Fibroblast of mammary gland (primary cell): ENCODE results near the gene ZNF8.
A peak's percentile ranks its signal among the peaks of the same experiment; 100 is the strongest.
"Not testable (repeated sequence)": the region's sequence is repeated elsewhere in the genome, so short reads cannot be mapped to it uniquely, and the experiment has no call there.

Source experiments
- DNase-seq: peaks from one replicate; pipeline ENCODE4 v3.0.0-alpha.2; 2010; ENCODE audit warnings: low read depth
- H3K4me3 ChIP-seq: 2 replicates; pipeline ENCODE4 v1.5.1; 2011; ENCODE audit warnings: low read depth, mild to moderate bottlenecking, low read length, moderate library complexity; ENCODE audit not compliant: control insufficient read depth
- TF ChIP-seq, protein P1 (sequence below): conservative IDR thresholded peaks from 2 replicates; pipeline ENCODE4 v1.5.1; 2011; ENCODE audit warnings: low read depth, low read length, inconsistent platforms; ENCODE audit not compliant: control insufficient read depth, insufficient read depth

ZNF8 gene

GRCh38 chr19:58338336-58338735, 59.6 kb downstream of the ZNF8 start:
- no peak for DNase-seq
- TF ChIP-seq, protein P1, sequence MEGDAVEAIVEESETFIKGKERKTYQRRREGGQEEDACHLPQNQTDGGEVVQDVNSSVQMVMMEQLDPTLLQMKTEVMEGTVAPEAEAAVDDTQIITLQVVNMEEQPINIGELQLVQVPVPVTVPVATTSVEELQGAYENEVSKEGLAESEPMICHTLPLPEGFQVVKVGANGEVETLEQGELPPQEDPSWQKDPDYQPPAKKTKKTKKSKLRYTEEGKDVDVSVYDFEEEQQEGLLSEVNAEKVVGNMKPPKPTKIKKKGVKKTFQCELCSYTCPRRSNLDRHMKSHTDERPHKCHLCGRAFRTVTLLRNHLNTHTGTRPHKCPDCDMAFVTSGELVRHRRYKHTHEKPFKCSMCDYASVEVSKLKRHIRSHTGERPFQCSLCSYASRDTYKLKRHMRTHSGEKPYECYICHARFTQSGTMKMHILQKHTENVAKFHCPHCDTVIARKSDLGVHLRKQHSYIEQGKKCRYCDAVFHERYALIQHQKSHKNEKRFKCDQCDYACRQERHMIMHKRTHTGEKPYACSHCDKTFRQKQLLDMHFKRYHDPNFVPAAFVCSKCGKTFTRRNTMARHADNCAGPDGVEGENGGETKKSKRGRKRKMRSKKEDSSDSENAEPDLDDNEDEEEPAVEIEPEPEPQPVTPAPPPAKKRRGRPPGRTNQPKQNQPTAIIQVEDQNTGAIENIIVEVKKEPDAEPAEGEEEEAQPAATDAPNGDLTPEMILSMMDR: no peak
- H3K4me3 ChIP-seq: no peak overlapping the region

GRCh38 chr19:58338825-58339558, 60.2 kb downstream of the ZNF8 start:
- H3K4me3 ChIP-seq: no peak overlapping the region
- peak; percentile 18 for DNase-seq
- TF ChIP-seq, protein P1: no peak

GRCh38 chr19:58345558-58345957, 66.8 kb downstream of the ZNF8 start:
- DNase-seq: no peak

DNA sequence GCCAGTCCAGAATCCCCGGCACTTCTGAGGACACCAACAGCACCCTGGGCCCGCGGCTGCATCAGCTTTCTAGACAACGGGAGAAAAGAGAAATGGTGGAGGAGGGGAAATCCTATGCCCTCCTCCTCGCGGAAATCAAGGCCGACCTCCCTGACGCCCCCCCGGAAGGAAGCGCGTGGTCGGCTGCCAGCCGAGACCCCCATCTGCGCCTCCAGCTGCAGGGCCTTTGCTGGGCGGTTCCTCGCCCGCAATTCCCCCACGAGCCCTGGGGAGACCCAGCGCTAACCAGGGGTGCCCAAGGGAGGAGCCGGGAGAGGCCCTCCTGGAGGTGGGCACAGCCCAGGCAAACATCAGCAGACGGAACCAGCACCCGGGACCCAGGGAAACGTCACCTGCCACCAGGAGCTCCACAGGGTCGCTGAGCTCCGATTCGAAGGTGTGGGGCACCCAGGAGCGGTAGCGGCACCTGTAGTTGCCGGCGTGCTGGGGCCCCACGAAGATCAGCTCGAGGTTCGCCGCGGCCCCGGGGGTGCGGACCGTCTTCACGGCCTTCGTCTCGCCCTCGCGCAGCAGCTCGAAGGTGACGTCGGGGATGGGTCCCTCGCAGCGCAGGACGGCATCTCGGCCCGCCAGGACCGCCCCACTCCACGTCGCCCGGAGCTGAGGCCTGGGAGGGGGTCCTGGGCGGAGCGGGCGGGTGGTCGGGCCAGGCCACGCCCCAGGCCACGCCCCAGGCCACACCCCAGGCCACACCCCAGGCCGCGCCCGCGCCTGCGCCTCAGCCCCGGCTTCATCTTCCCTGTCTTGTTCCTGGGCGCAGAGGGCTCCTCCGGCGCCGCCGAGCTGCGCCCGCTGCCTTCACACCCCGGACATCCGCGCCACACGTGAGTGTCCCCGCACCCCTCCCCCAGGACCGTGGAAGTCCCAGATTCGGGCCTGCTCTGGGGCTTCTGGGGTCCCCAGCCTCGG, 68.5 kb downstream of the ZNF8 start:
- peak overlapping the region; percentile 87 for H3K4me3 ChIP-seq
- peak; percentile 69 for DNase-seq
- TF ChIP-seq, protein P1: no peak

More at GRCh38 chr19:58345558-58345957, 66.8 kb downstream of the ZNF8 start:
- TF ChIP-seq, protein P1: no peak
- H3K4me3 ChIP-seq: no peak overlapping the region

GRCh38 chr19:58348080-58348479, 69.3 kb downstream of the ZNF8 start:
- DNase-seq: not testable (repeated sequence)
- peak overlapping the region; percentile 87 for H3K4me3 ChIP-seq

DNA sequence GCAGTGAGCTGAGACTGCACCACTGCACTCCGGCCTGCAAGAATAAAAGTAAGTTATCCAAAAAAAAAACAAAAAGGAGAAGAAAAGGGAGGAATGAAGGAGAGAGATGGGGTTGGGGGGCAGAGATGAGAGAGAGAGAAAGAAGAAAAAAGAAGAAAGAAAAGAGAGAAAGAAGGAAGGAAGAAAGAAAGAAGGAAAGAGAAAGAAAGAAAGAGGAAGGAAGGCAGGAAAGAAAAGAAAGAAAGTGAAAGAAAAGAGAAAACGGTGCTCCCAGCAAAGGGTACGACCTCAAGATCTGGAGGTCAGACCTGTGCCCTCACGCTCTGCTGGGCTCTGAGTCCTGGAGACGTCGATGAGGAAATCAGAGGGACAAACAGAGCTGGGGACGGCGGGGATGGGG, 70.8 kb downstream of the ZNF8 start:
- TF ChIP-seq, protein P1: no peak

More for the DNA sequence above, 70.8 kb downstream of the ZNF8 start:
- H3K4me3 ChIP-seq: no peak overlapping the region
- no peak for DNase-seq
